CD14-positive monocyte (primary cell): ENCODE results near the gene SNX9. TPM values are rescaled to one million over a fixed set of nuclear protein-coding genes. Genes with fewer than 3 reads are reported as not detected.

Experiments used
- DNase-seq, 3 donors: peaks; one replicate each; pipeline ENCODE4 v3.0.0-alpha.2; 2011 to 2022
- H2AFZ ChIP-seq: 2 replicates; pipeline ENCODE4 v1.6.0; 2012; ENCODE audit warnings: mild to moderate bottlenecking, low read depth, low read length, inconsistent platforms; ENCODE audit not compliant: insufficient read depth, poor library complexity, severe bottlenecking
- H3K27ac ChIP-seq, 2 donors: 1 replicate in 1 of 2; 2 replicates in 1 of 2; pipeline ENCODE4 v1.5.1; 2012 to 2013; ENCODE audit warnings: low read length in 2 of 2, control low read depth in 1 of 2, inconsistent platforms in 1 of 2, low read depth in 1 of 2, mild to moderate bottlenecking in 1 of 2
- H3K27me3 ChIP-seq, 2 donors: one replicate each; pipeline versions ENCODE4 v1.6.0 to v1.6.1; 2011 to 2013; ENCODE audit warnings: low read length in 2 of 2; ENCODE audit not compliant: control insufficient read depth in 2 of 2, insufficient read depth in 2 of 2
- H3K36me3 ChIP-seq, 2 donors: replicated peaks in 1 of 2; 1 replicate in 1 of 2; 2 replicates in 1 of 2; pipeline versions ENCODE4 v1.5.1 to v1.6.1; 2012 to 2013; ENCODE audit warnings: low read length in 2 of 2, control low read depth in 1 of 2, inconsistent platforms in 1 of 2, mild to moderate bottlenecking in 1 of 2; ENCODE audit not compliant: insufficient read depth in 2 of 2, control insufficient read depth in 1 of 2
- H3K4me1 ChIP-seq, 2 donors: 1 replicate in 1 of 2; 2 replicates in 1 of 2; pipeline versions ENCODE4 v1.5.1 to v1.6.1; 2012 to 2013; ENCODE audit warnings: low read length in 2 of 2, control low read depth in 1 of 2, inconsistent platforms in 1 of 2, mild to moderate bottlenecking in 1 of 2, moderate library complexity in 1 of 2; ENCODE audit not compliant: insufficient read depth in 2 of 2, control insufficient read depth in 1 of 2
- H3K4me2 ChIP-seq: replicated peaks from 2 replicates; pipeline ENCODE3; 2012; ENCODE audit warnings: low read length, moderate library complexity, mild to moderate bottlenecking; ENCODE audit not compliant: poor library complexity, severe bottlenecking; ENCODE audit errors: extremely low read depth
- H3K4me3 ChIP-seq, 3 experiments: fragments of 200-600 bp in 1 of 3; sonication (generic) in 1 of 3; replicated peaks in 1 of 3; 1 replicate in 2 of 3; 2 replicates in 1 of 3; pipeline ENCODE4 v1.5.1; 2011 to 2013; ENCODE audit warnings: low read length in 3 of 3, mild to moderate bottlenecking in 3 of 3, control low read depth in 2 of 3, low read depth in 2 of 3, inconsistent platforms in 1 of 3, moderate library complexity in 1 of 3
- H3K79me2 ChIP-seq: 2 replicates; pipeline ENCODE4 v1.6.0; 2012; ENCODE audit warnings: mild to moderate bottlenecking, control low read depth, inconsistent platforms, low read length, moderate library complexity; ENCODE audit not compliant: insufficient read depth
- H3K9ac ChIP-seq: 2 replicates; pipeline ENCODE4 v1.6.0; 2017; ENCODE audit warnings: low read length, mild to moderate bottlenecking; ENCODE audit not compliant: insufficient read depth, poor library complexity, severe bottlenecking
- H3K9me3 ChIP-seq, 2 donors: replicated peaks in 1 of 2; 1 replicate in 1 of 2; 2 replicates in 1 of 2; pipeline versions ENCODE4 v1.5.1 to v1.6.1; 2012 to 2013; ENCODE audit warnings: low read length in 2 of 2, control low read depth in 1 of 2; ENCODE audit not compliant: control insufficient read depth in 1 of 2, insufficient read depth in 1 of 2
- H4K20me1 ChIP-seq: 2 replicates; pipeline ENCODE4 v1.6.0; 2012; ENCODE audit warnings: mild to moderate bottlenecking, low read length, control low read depth, moderate library complexity; ENCODE audit not compliant: insufficient read depth
- H3K27ac Mint-ChIP-seq, 7 donors: one replicate each; pipeline ENCODE4 v1.8.0; 2020; ENCODE audit warnings: mild to moderate bottlenecking in 7 of 7, mixed read lengths in 7 of 7, moderate library complexity in 6 of 7, inconsistent platforms in 2 of 7
- H3K27me3 Mint-ChIP-seq, 3 donors: one replicate each; pipeline ENCODE4 v1.8.0; 2021 to 2022; ENCODE audit warnings: low read depth in 3 of 3, mild to moderate bottlenecking in 3 of 3, mixed read lengths in 3 of 3, moderate library complexity in 3 of 3, inconsistent platforms in 1 of 3
- H3K36me3 Mint-ChIP-seq, 2 donors: one replicate each; pipeline ENCODE4 v1.8.0; 2020; ENCODE audit warnings: mixed read lengths in 2 of 2, inconsistent platforms in 1 of 2, mild to moderate bottlenecking in 1 of 2
- H3K4me1 Mint-ChIP-seq: one replicate; pipeline ENCODE4 v1.8.0; 2020; ENCODE audit warnings: mild to moderate bottlenecking, mixed read lengths
- H3K4me3 Mint-ChIP-seq, 2 donors: one replicate each; pipeline ENCODE4 v1.8.0; 2020; ENCODE audit warnings: mild to moderate bottlenecking in 2 of 2, mixed read lengths in 2 of 2, moderate library complexity in 1 of 2
- H3K9me3 Mint-ChIP-seq, 7 donors: one replicate each; pipeline ENCODE4 v1.8.0; 2020 to 2022; ENCODE audit warnings: mixed read lengths in 7 of 7, mild to moderate bottlenecking in 6 of 7, moderate library complexity in 6 of 7, inconsistent platforms in 2 of 7
- CTCF ChIP-seq: fragments of 200-600 bp; IDR thresholded peaks from one replicate; pipeline ENCODE4 v1.8.0; 2022; ENCODE audit warnings: antibody characterized with exemption, mild to moderate bottlenecking
- WGBS: methylation state at CpG from one replicate; pipeline ENCODE4 v1.1.5; 2013; ENCODE audit warnings: missing lambda C conversion rate; ENCODE audit not compliant: insufficient coverage; 5-methylcytosine and 5-hydroxymethylcytosine counted together
- intact Hi-C, 2 donors: fragments of 100-400 bp; cut with micrococcal nuclease; formaldehyde crosslinking; loops; one replicate each; pipeline versions ENCODE4 v1.15.0 to v1.15.1; 2023
- polyA plus RNA-seq, 3 donors: library from polyadenylated mRNA; depleted of rRNA in 1 of 3; unstranded in 2 of 3; stranded (reverse) in 1 of 3; fragments of 300-500 nt in 2 of 3; fragments of >200 nt in 1 of 3; fragmentation: Illumina TruSeq in 2 of 3; gene quantifications; 1 replicate in 2 of 3; 2 replicates in 1 of 3; pipeline ENCODE4 v1.2.3, GENCODE V29; 2012 to 2021

SNX9 gene
- polyA plus RNA-seq, 3 donors, result 5.5 to 8.1 (median 7.2) TPM

- Mint-ChIP-seq H3K27me3 (no peaks in the 10 kb centered on the region), H3K9me3 (peaks cover 0 to 1% (median 0%) of the 10 kb centered on the region in 7 donors), H3K36me3 (peaks cover 2 to 3% of the 10 kb centered on the region in 2 donors), H3K4me1 (peaks cover 3% of the 10 kb centered on the region), H3K4me3 (no peak overlapping the region), H3K27ac (no peak overlapping the region)
- Histone ChIP-seq H3K79me2 (peaks cover under 1% of the 10 kb centered on the region), H4K20me1 (peaks cover 9% of the 10 kb centered on the region), H3K27me3 (no peaks in the 10 kb centered on the region), H3K27ac (no peak overlapping the region), H3K9ac (no peak overlapping the region), H3K4me3 (no peak overlapping the region), H3K4me1 (no peaks in the 10 kb centered on the region), H3K36me3 (peaks cover 0 to 25% of the 10 kb centered on the region in 2 donors), H2AFZ (no peak overlapping the region), H3K9me3 (no peaks in the 10 kb centered on the region), H3K4me2 (no peak overlapping the region)
- DNase-seq, result no peak
- intact Hi-C loops, result loop anchor here in 1 of 2 donors (5.0 kb wide), 1 partner anchor 35 kb away; no protein-coding TSS in a partner anchor
- no peak for TF ChIP-seq CTCF
- WGBS, result no CpG with 5 or more reads among the region's 5 CpGs
Measured at GRCh38 chr6:157867155-157867559, 44.1 kb downstream of the SNX9 start.

DNA sequence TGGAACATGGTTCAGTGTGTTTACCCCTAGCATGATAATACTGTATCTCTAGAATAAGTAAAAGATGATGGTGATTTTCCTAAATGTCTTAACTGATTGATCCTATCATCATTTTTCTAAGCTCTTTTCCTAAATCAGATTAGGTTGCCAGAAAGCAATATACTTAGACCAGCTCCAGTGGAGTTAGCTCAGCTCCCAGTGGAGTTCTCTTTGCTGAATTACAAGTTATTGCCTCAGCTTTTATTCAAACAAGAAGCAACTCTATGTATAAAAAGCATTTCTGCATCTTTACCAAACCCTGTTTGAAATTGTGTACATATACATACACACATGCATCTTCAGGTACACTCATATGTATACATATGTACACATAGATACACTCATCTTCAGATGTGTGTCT, 44.9 kb downstream of the SNX9 start:
- H4K20me1 ChIP-seq, result peaks cover 12% of the 10 kb centered on the region
- no peak for DNase-seq
- Mint-ChIP-seq H3K4me1 (peaks cover 3% of the 10 kb centered on the region), H3K36me3 (peaks cover 6 to 8% of the 10 kb centered on the region in 2 donors), H3K9me3 (peaks cover 0 to 1% (median 0%) of the 10 kb centered on the region in 7 donors), H3K27me3 (no peaks in the 10 kb centered on the region), H3K4me3 (no peak overlapping the region), H3K27ac (no peak overlapping the region)
- H3K4me2 ChIP-seq, result no peak overlapping the region
- no peak overlapping the region for H2AFZ ChIP-seq
- no peaks in the 10 kb centered on the region for H3K79me2 ChIP-seq
- no peaks in the 10 kb centered on the region for H3K9me3 ChIP-seq
- H3K36me3 ChIP-seq, result peaks cover 0 to 25% of the 10 kb centered on the region in 2 donors
- H3K4me1 ChIP-seq, result no peaks in the 10 kb centered on the region
- no peak overlapping the region for H3K9ac ChIP-seq
- no peaks in the 10 kb centered on the region for H3K27me3 ChIP-seq
- intact Hi-C loops, result loop anchor here in 1 of 2 donors (5.0 kb wide), 1 partner anchor 36 kb away; no protein-coding TSS in a partner anchor
- no peak overlapping the region for H3K27ac ChIP-seq
- TF ChIP-seq CTCF, result no peak
- H3K4me3 ChIP-seq, result no peak overlapping the region
